Suprapubic skin (tissue), 4 donors: ENCODE results near the gene KYAT1. TPM values are rescaled to one million over a fixed set of nuclear protein-coding genes. Genes with fewer than 3 reads are reported as not detected.

Source experiments
- DNase-seq, 2 donors: peaks; one replicate each; pipeline ENCODE4 v3.0.0-alpha.2; 2019; ENCODE audit warnings: low spot score in 2 of 2
- H3K27ac ChIP-seq: fragments of 200-600 bp; sonication (generic); one replicate; pipeline ENCODE4 v1.5.1; 2019
- H3K27me3 ChIP-seq: fragments of 200-600 bp; sonication (generic); one replicate; pipeline ENCODE4 v1.5.1; 2019
- H3K36me3 ChIP-seq: fragments of 200-600 bp; sonication (generic); one replicate; pipeline ENCODE4 v1.5.1; 2019
- H3K4me1 ChIP-seq: fragments of 200-600 bp; sonication (generic); one replicate; pipeline ENCODE4 v1.5.1; 2019
- H3K4me3 ChIP-seq: fragments of 200-600 bp; sonication (generic); one replicate; pipeline ENCODE4 v1.5.1; 2019; ENCODE audit warnings: mild to moderate bottlenecking
- H3K9me3 ChIP-seq: fragments of 200-600 bp; sonication (generic); one replicate; pipeline ENCODE4 v1.5.1; 2019
- CTCF ChIP-seq, 2 donors: fragments of 200-600 bp in 1 of 2; fragments of 450-650 bp in 1 of 2; sonication (generic) in 1 of 2; IDR thresholded peaks; one replicate each; pipeline ENCODE4 v1.5.1; 2016 to 2019; ENCODE audit warnings: antibody characterized with exemption in 2 of 2, mild to moderate bottlenecking in 1 of 2, moderate library complexity in 1 of 2
- EP300 ChIP-seq: sonication (generic); formaldehyde crosslinking; IDR thresholded peaks from one replicate; pipeline ENCODE4 v1.6.1; 2017; ENCODE audit warnings: antibody characterized with exemption
- POLR2A ChIP-seq, 2 donors: fragments of 450-650 bp; IDR thresholded peaks; one replicate each; pipeline ENCODE4 v1.6.1; 2017; ENCODE audit warnings: antibody characterized with exemption in 2 of 2, mild to moderate bottlenecking in 2 of 2, moderate library complexity in 2 of 2
- POLR2AphosphoS5 ChIP-seq, 3 donors: sonication (generic); formaldehyde crosslinking; IDR thresholded peaks; one replicate each; pipeline ENCODE4 v1.6.1; 2017; ENCODE audit warnings: antibody characterized with exemption in 3 of 3
- WGBS: methylation state at CpG from one replicate; pipeline ENCODE4 v1.1.5; 2018; 5-methylcytosine and 5-hydroxymethylcytosine counted together
- total RNA-seq, 4 donors: library from RNA; depleted of rRNA; stranded (reverse); fragments of >200 nt; gene quantifications; one replicate each; pipeline ENCODE4 v1.1.0, GENCODE V29; 2016

Gene KYAT1
- total RNA-seq, 4 donors from 2014 or later: 10.6 to 17.1 (median 14.6) TPM

- Histone ChIP-seq H3K27ac (no peak overlapping the region), H3K4me1 (peaks cover 18% of the 10 kb centered on the region), H3K27me3 (no peaks in the 10 kb centered on the region), H3K4me3 (no peak overlapping the region), H3K36me3 (peaks cover 62% of the 10 kb centered on the region), H3K9me3 (no peaks in the 10 kb centered on the region)
- no peak for TF ChIP-seq CTCF (IDR thresholded peaks at IDR 0.05)
- no peak for TF ChIP-seq EP300
- no peak for TF ChIP-seq POLR2AphosphoS5 (IDR thresholded peaks at IDR 0.05)
- TF ChIP-seq POLR2A (IDR thresholded peaks at IDR 0.05): no peak
- 94% methylated on average over 14 of the region's 22 CpGs for WGBS
- DNase-seq: no peak
Observed at GRCh38 chr9:128825923-128826700, 55.6 kb downstream of the KYAT1 start.

- Histone ChIP-seq H3K4me1 (peaks cover 23% of the 10 kb centered on the region), H3K36me3 (peaks cover 64% of the 10 kb centered on the region), H3K9me3 (no peaks in the 10 kb centered on the region), H3K27me3 (no peaks in the 10 kb centered on the region), H3K27ac (no peak overlapping the region), H3K4me3 (no peak overlapping the region)
- 86% methylated on average over 7 of the region's 7 CpGs for WGBS
- no peak for DNase-seq
- TF ChIP-seq EP300: no peak
- no peak for TF ChIP-seq POLR2AphosphoS5 (IDR thresholded peaks at IDR 0.05)
- no peak for TF ChIP-seq POLR2A (IDR thresholded peaks at IDR 0.05)
- TF ChIP-seq CTCF (IDR thresholded peaks at IDR 0.05): no peak
Observed at GRCh38 chr9:128824911-128825310, 56.8 kb downstream of the KYAT1 start.

- Histone ChIP-seq H3K27me3 (no peaks in the 10 kb centered on the region), H3K9me3 (no peaks in the 10 kb centered on the region), H3K36me3 (peaks cover 64% of the 10 kb centered on the region), H3K4me3 (no peak overlapping the region), H3K4me1 (peaks cover 27% of the 10 kb centered on the region), H3K27ac (no peak overlapping the region)
- TF ChIP-seq CTCF (IDR thresholded peaks at IDR 0.05) (no peak), POLR2AphosphoS5 (IDR thresholded peaks at IDR 0.05) (no peak), EP300 (no peak), POLR2A (IDR thresholded peaks at IDR 0.05) (no peak)
- no peak for DNase-seq
- 83% methylated on average over 9 of the region's 12 CpGs for WGBS
Observed at GRCh38 chr9:128823903-128824406, 57.8 kb downstream of the KYAT1 start.

GRCh38 chr9:128823362-128823902, 58.3 kb downstream of the KYAT1 start:
- TF ChIP-seq CTCF (IDR thresholded peaks at IDR 0.05) (no peak), POLR2A (IDR thresholded peaks at IDR 0.05) (no peak), EP300 (no peak), POLR2AphosphoS5 (IDR thresholded peaks at IDR 0.05) (no peak)
- Histone ChIP-seq H3K9me3 (no peaks in the 10 kb centered on the region), H3K4me3 (no peak overlapping the region), H3K36me3 (peaks cover 64% of the 10 kb centered on the region), H3K27me3 (no peaks in the 10 kb centered on the region), H3K4me1 (peaks cover 23% of the 10 kb centered on the region), H3K27ac (no peak overlapping the region)
- no peak for DNase-seq
- WGBS: 85% methylated on average over 2 of the region's 19 CpGs

GRCh38 chr9:128822407-128823042, 59.2 kb downstream of the KYAT1 start:
- peaks cover 21% of the 10 kb centered on the region for H3K4me1 ChIP-seq
- TF ChIP-seq EP300 (no peak), CTCF (IDR thresholded peaks at IDR 0.05) (no peak), POLR2AphosphoS5 (IDR thresholded peaks at IDR 0.05) (no peak), POLR2A (IDR thresholded peaks at IDR 0.05) (no peak)
- WGBS: 93% methylated on average over 13 of the region's 22 CpGs
- no peaks in the 10 kb centered on the region for H3K9me3 ChIP-seq
- DNase-seq: no peak
- no peaks in the 10 kb centered on the region for H3K27me3 ChIP-seq
- no peak overlapping the region for H3K27ac ChIP-seq
- no peak overlapping the region for H3K4me3 ChIP-seq
- peaks cover 64% of the 10 kb centered on the region for H3K36me3 ChIP-seq
